HL-60 (cell line): ENCODE data around the gene DTYMK.

Source experiments
- CTCF ChIP-seq: IDR thresholded peaks from one replicate; pipeline ENCODE4 v1.5.1; 2011; ENCODE audit warnings: low read length, control low read depth, inconsistent platforms; ENCODE audit not compliant: insufficient read depth
- POLR2AphosphoS5 ChIP-seq: IDR thresholded peaks from 2 replicates; pipeline ENCODE4 v1.6.1; 2012; ENCODE audit warnings: low read depth
- REST ChIP-seq: IDR thresholded peaks from 2 replicates; pipeline ENCODE4 v1.6.1; 2012; ENCODE audit warnings: low read depth; ENCODE audit not compliant: insufficient replicate concordance

GRCh38 chr2:241670333-241671110 lies 16.1 kb downstream of the DTYMK start:
- TF ChIP-seq CTCF = no peak
- TF ChIP-seq POLR2AphosphoS5 = no peak
- TF ChIP-seq REST = no peak
